ES-I3 (cell line): ENCODE results near the gene ALDH1L2.
"Not testable (repeated sequence)": the region's sequence is repeated elsewhere in the genome, so short reads cannot be mapped to it uniquely, and the experiment has no call there.

Experiments
- H3K36me3 ChIP-seq: 2 replicates; pipeline ENCODE4 v1.6.1; 2013; ENCODE audit warnings: mild to moderate bottlenecking, low read length, control low read depth, moderate library complexity; ENCODE audit not compliant: insufficient read depth
- H3K4me1 ChIP-seq: 2 replicates; pipeline ENCODE4 v1.6.1; 2013; ENCODE audit warnings: mild to moderate bottlenecking, control low read depth, low read length; ENCODE audit not compliant: insufficient read depth
- H3K9ac ChIP-seq: 2 replicates; pipeline ENCODE4 v1.6.1; 2013; ENCODE audit warnings: low read depth, mild to moderate bottlenecking, low read length, moderate library complexity
- H3K9me3 ChIP-seq: 2 replicates; pipeline ENCODE4 v1.6.1; 2013; ENCODE audit warnings: mild to moderate bottlenecking, low read length, moderate library complexity; ENCODE audit not compliant: control insufficient read depth, insufficient read depth

ALDH1L2 gene

GRCh38 chr12:105099356-105099755, 15.1 kb upstream of the ALDH1L2 start:
- Histone ChIP-seq H3K36me3 (no peaks in the 10 kb centered on the region), H3K9ac (no peak overlapping the region), H3K4me1 (peaks cover 6% of the 10 kb centered on the region; the same call in 1 of the 2 replicates), H3K9me3 (peaks cover 5% of the 10 kb centered on the region; the same call in 1 of the 2 replicates)

- peaks cover 16% of the 10 kb centered on the region for H3K4me1 ChIP-seq
- not testable (repeated sequence) for H3K9ac ChIP-seq, H3K9me3 ChIP-seq, H3K36me3 ChIP-seq
Measured at GRCh38 chr12:105095338-105095737, 11.1 kb upstream of the ALDH1L2 start.

- Histone ChIP-seq H3K9ac (peak overlapping the region; percentile 33), H3K4me1 (peaks cover 24% of the 10 kb centered on the region), H3K9me3 (peaks cover 5% of the 10 kb centered on the region; the same call in 1 of the 2 replicates), H3K36me3 (no peaks in the 10 kb centered on the region)
Measured at GRCh38 chr12:105092336-105092735, 8.1 kb upstream of the ALDH1L2 start.

- Histone ChIP-seq H3K9me3 (peaks cover 5% of the 10 kb centered on the region; the same call in 1 of the 2 replicates), H3K36me3 (no peaks in the 10 kb centered on the region), H3K9ac (peak overlapping the region; percentile 33), H3K4me1 (peaks cover 24% of the 10 kb centered on the region)
Measured at GRCh38 chr12:105091476-105092206, 7.4 kb upstream of the ALDH1L2 start.

- H3K4me1 ChIP-seq, result peaks cover 24% of the 10 kb centered on the region
Measured at GRCh38 chr12:105090361-105090760, 6.1 kb upstream of the ALDH1L2 start.

GRCh38 chr12:105089817-105090216, 5.6 kb upstream of the ALDH1L2 start:
- Histone ChIP-seq H3K36me3 (no peaks in the 10 kb centered on the region), H3K4me1 (peaks cover 24% of the 10 kb centered on the region), H3K9me3 (peaks cover 3% of the 10 kb centered on the region; the same call in 1 of the 2 replicates), H3K9ac (no peak overlapping the region)

More at GRCh38 chr12:105090361-105090760, 6.1 kb upstream of the ALDH1L2 start:
- Histone ChIP-seq H3K9me3 (peaks cover 5% of the 10 kb centered on the region; the same call in 1 of the 2 replicates), H3K9ac (no peak overlapping the region), H3K36me3 (no peaks in the 10 kb centered on the region)

GRCh38 chr12:105085501-105085900, 1.2 kb upstream of the ALDH1L2 start:
- Histone ChIP-seq H3K36me3 (no peaks in the 10 kb centered on the region), H3K4me1 (peaks cover 17% of the 10 kb centered on the region), H3K9me3 (no peaks in the 10 kb centered on the region), H3K9ac (no peak overlapping the region)

GRCh38 chr12:105083551-105084105, 630 bp downstream of the ALDH1L2 start:
- Histone ChIP-seq H3K36me3 (no peaks in the 10 kb centered on the region), H3K4me1 (peaks cover 9% of the 10 kb centered on the region), H3K9ac (peak overlapping the region; percentile 77), H3K9me3 (no peaks in the 10 kb centered on the region)

GRCh38 chr12:105083031-105083430, 1.2 kb downstream of the ALDH1L2 start:
- no peaks in the 10 kb centered on the region for H3K36me3 ChIP-seq
- no peaks in the 10 kb centered on the region for H3K9me3 ChIP-seq
- H3K4me1 ChIP-seq, result peaks cover 9% of the 10 kb centered on the region
- peak overlapping the region; percentile 77 for H3K9ac ChIP-seq

GRCh38 chr12:105078712-105079570, 5.3 kb downstream of the ALDH1L2 start:
- Histone ChIP-seq H3K9me3 (no peaks in the 10 kb centered on the region), H3K4me1 (peaks cover 12% of the 10 kb centered on the region), H3K36me3 (no peaks in the 10 kb centered on the region), H3K9ac (no peak overlapping the region)

- Histone ChIP-seq H3K9ac (no peak overlapping the region), H3K4me1 (peaks cover 3% of the 10 kb centered on the region; the same call in 1 of the 2 replicates), H3K36me3 (no peaks in the 10 kb centered on the region), H3K9me3 (no peaks in the 10 kb centered on the region)
Measured at GRCh38 chr12:105077435-105077834, 6.8 kb downstream of the ALDH1L2 start.

- Histone ChIP-seq H3K9me3 (no peaks in the 10 kb centered on the region), H3K36me3 (no peaks in the 10 kb centered on the region), H3K9ac (no peak overlapping the region), H3K4me1 (peaks cover 3% of the 10 kb centered on the region; the same call in 1 of the 2 replicates)
Measured at GRCh38 chr12:105076913-105077312, 7.3 kb downstream of the ALDH1L2 start.

GRCh38 chr12:105076098-105076497, 8.2 kb downstream of the ALDH1L2 start:
- peaks cover 3% of the 10 kb centered on the region; the same call in 1 of the 2 replicates for H3K4me1 ChIP-seq
- no peak overlapping the region for H3K9ac ChIP-seq
- H3K9me3 ChIP-seq, result no peaks in the 10 kb centered on the region
- no peaks in the 10 kb centered on the region for H3K36me3 ChIP-seq

- H3K9me3 ChIP-seq, result no peaks in the 10 kb centered on the region
- H3K9ac ChIP-seq, result no peak overlapping the region
- H3K36me3 ChIP-seq, result no peaks in the 10 kb centered on the region
- H3K4me1 ChIP-seq, result peaks cover 3% of the 10 kb centered on the region; the same call in 1 of the 2 replicates
Measured at GRCh38 chr12:105072888-105073488, 11.3 kb downstream of the ALDH1L2 start.
